Transverse colon (tissue), 4 donors: ENCODE measurements around the gene AMER3. TPM values are rescaled to one million over a fixed set of nuclear protein-coding genes. Genes with fewer than 3 reads are reported as not detected.

ENCODE experiments used
- DNase-seq: peaks from one replicate; pipeline ENCODE4 v3.0.0-alpha.2; 2019
- H3K27ac ChIP-seq, 4 donors: fragments of 200-600 bp; sonication (generic); 2 replicates each; pipeline ENCODE4 v1.5.1; 2016 to 2018; ENCODE audit warnings: inconsistent platforms in 4 of 4
- H3K27me3 ChIP-seq: fragments of 200-600 bp; sonication (generic); 2 replicates; pipeline ENCODE4 v1.5.1; 2017; ENCODE audit warnings: inconsistent platforms
- H3K36me3 ChIP-seq, 4 donors: fragments of 200-600 bp; sonication (generic); 2 replicates each; pipeline ENCODE4 v1.5.1; 2017 to 2019; ENCODE audit warnings: inconsistent platforms in 4 of 4
- H3K4me1 ChIP-seq, 4 donors: fragments of 200-600 bp; sonication (generic); 2 replicates each; pipeline ENCODE4 v1.5.1; 2017 to 2020; ENCODE audit warnings: inconsistent platforms in 4 of 4
- H3K4me3 ChIP-seq, 4 donors: fragments of 200-600 bp; sonication (generic); 1 replicate in 1 of 4; 2 replicates in 3 of 4; pipeline versions ENCODE4 v1.5.1 to v1.6.1; 2017 to 2019; ENCODE audit warnings: inconsistent platforms in 4 of 4
- H3K9me3 ChIP-seq, 2 donors: fragments of 200-600 bp; sonication (generic); 2 replicates each; pipeline ENCODE4 v1.5.1; 2017 to 2019; ENCODE audit warnings: inconsistent platforms in 2 of 2
- CTCF ChIP-seq, 5 experiments: fragments of 200-600 bp in 3 of 5; fragments of 450-650 bp in 2 of 5; sonication (generic) in 3 of 5; IDR thresholded peaks; 1 replicate in 2 of 5; 2 replicates in 3 of 5; pipeline ENCODE4 v1.5.1; 2016 to 2017; ENCODE audit warnings: antibody characterized with exemption in 5 of 5, inconsistent platforms in 3 of 5, mild to moderate bottlenecking in 2 of 5, moderate library complexity in 1 of 5
- EP300 ChIP-seq: sonication (generic); formaldehyde crosslinking; IDR thresholded peaks from one replicate; pipeline ENCODE4 v1.6.1; 2017; ENCODE audit warnings: antibody characterized with exemption, low read depth
- POLR2A ChIP-seq: fragments of 450-650 bp; IDR thresholded peaks from one replicate; pipeline ENCODE4 v1.6.1; 2016; ENCODE audit warnings: antibody characterized with exemption, mild to moderate bottlenecking, moderate library complexity
- POLR2AphosphoS5 ChIP-seq, 3 donors: sonication (generic); formaldehyde crosslinking; IDR thresholded peaks; one replicate each; pipeline ENCODE4 v1.6.1; 2016; ENCODE audit warnings: antibody characterized with exemption in 3 of 3
- WGBS, 2 donors: methylation state at CpG; one replicate each; pipeline ENCODE4 v1.1.5; 2018; ENCODE audit warnings: low coverage in 1 of 2; 5-methylcytosine and 5-hydroxymethylcytosine counted together
- in situ Hi-C, 4 donors: fragments of 200-750 bp; cut with MboI; loops; one replicate each; pipeline versions ENCODE4 v1.15.0 to v1.15.1; 2017; ENCODE audit warnings: low sequenced_read_pairs in 3 of 4, low pct_ligation_motif_present in 1 of 4, low pct_unique_long_range_greater_than_20kb in 1 of 4
- intact Hi-C: fragments of 100-400 bp; cut with DNase I; formaldehyde crosslinking; loops from one replicate; pipeline ENCODE4 v1.15.1; 2023; ENCODE audit warnings: low total_unique reads
- total RNA-seq, 4 donors: library from RNA; depleted of rRNA; stranded (reverse); fragments of >200 nt; gene quantifications; one replicate each; pipeline ENCODE4 v1.1.0, GENCODE V29; 2016

AMER3 gene
- total RNA-seq, 4 donors from 2014 or later: 0.27 to 0.32 TPM; not detected in 2

- no peak for DNase-seq
- Histone ChIP-seq H3K36me3 (no peaks in the 10 kb centered on the region), H3K4me3 (no peak overlapping the region), H3K4me1 (no peaks in the 10 kb centered on the region), H3K27ac (no peak overlapping the region), H3K27me3 (no peaks in the 10 kb centered on the region), H3K9me3 (no peaks in the 10 kb centered on the region)
- 91% methylated on average over 12 of the region's 12 CpGs; no CpG with 5 or more reads in 1 of the 2 donors for WGBS, 2 donors
- TF ChIP-seq CTCF (IDR thresholded peaks at IDR 0.05) (no peak), POLR2AphosphoS5 (IDR thresholded peaks at IDR 0.05) (no peak)
- intact Hi-C loops (no loop called here), in situ Hi-C loops (no loop called here)
Measured at GRCh38 chr2:130785466-130786055, 30.2 kb downstream of the AMER3 start.

GRCh38 chr2:130786076-130786475 is 30.7 kb downstream of the AMER3 start:
- intact Hi-C loops (no loop called here), in situ Hi-C loops (no loop called here)
- no peak for DNase-seq
- WGBS, 2 donors: 83 to 84% methylated on average over 3 to 6 of the region's 6 CpGs
- H3K9me3 ChIP-seq: no peaks in the 10 kb centered on the region
- TF ChIP-seq CTCF (IDR thresholded peaks at IDR 0.05) (no peak), POLR2A (no peak), EP300 (no peak), POLR2AphosphoS5 (IDR thresholded peaks at IDR 0.05) (no peak)
- no peak overlapping the region for H3K4me3 ChIP-seq
- no peaks in the 10 kb centered on the region for H3K4me1 ChIP-seq
- no peaks in the 10 kb centered on the region for H3K36me3 ChIP-seq
- H3K27me3 ChIP-seq: no peaks in the 10 kb centered on the region
- H3K27ac ChIP-seq: no peak overlapping the region

GRCh38 chr2:130787841-130788240 is 32.5 kb downstream of the AMER3 start:
- no peaks in the 10 kb centered on the region for H3K27me3 ChIP-seq
- H3K4me1 ChIP-seq: no peaks in the 10 kb centered on the region
- H3K27ac ChIP-seq: no peak overlapping the region
- DNase-seq: no peak
- in situ Hi-C loops: no loop called here
- no peaks in the 10 kb centered on the region for H3K9me3 ChIP-seq
- no peak overlapping the region for H3K4me3 ChIP-seq
- WGBS, 2 donors: 20 to 88% methylated on average over 1 to 17 of the region's 17 CpGs
- TF ChIP-seq POLR2AphosphoS5 (IDR thresholded peaks at IDR 0.05): no peak
- TF ChIP-seq EP300: no peak
- TF ChIP-seq POLR2A: no peak
- no peak for TF ChIP-seq CTCF (IDR thresholded peaks at IDR 0.05)
- H3K36me3 ChIP-seq: no peaks in the 10 kb centered on the region
- intact Hi-C loops: no loop called here

GRCh38 chr2:130790312-130790711 is 35.0 kb downstream of the AMER3 start:
- Histone ChIP-seq H3K36me3 (no peaks in the 10 kb centered on the region), H3K4me1 (no peaks in the 10 kb centered on the region), H3K27ac (no peak overlapping the region), H3K9me3 (no peaks in the 10 kb centered on the region), H3K4me3 (no peak overlapping the region), H3K27me3 (no peaks in the 10 kb centered on the region)
- DNase-seq: no peak
- WGBS, 2 donors: 85% methylated on average over 2 of the region's 2 CpGs; no CpG with 5 or more reads in 1 of the 2 donors
- intact Hi-C loops: no loop called here
- in situ Hi-C loops: loop anchor here in 1 of 4 donors (10.0 kb wide), 1 partner anchor 84 kb away; no protein-coding TSS in a partner anchor
- TF ChIP-seq POLR2A (no peak), POLR2AphosphoS5 (IDR thresholded peaks at IDR 0.05) (no peak), CTCF (IDR thresholded peaks at IDR 0.05) (no peak), EP300 (no peak)
